Activated CD8-positive, alpha-beta memory T cell treated with anti-CD3 and anti-CD28 coated beads, Interleukin-2, amount 50 U/mL, for 48 hours (primary cell): ENCODE measurements around the gene PADI1.

ENCODE experiments used
- DNase-seq: peaks from one replicate; pipeline ENCODE4 v3.0.0-alpha.2; 2020

The PADI1 gene, protein sequence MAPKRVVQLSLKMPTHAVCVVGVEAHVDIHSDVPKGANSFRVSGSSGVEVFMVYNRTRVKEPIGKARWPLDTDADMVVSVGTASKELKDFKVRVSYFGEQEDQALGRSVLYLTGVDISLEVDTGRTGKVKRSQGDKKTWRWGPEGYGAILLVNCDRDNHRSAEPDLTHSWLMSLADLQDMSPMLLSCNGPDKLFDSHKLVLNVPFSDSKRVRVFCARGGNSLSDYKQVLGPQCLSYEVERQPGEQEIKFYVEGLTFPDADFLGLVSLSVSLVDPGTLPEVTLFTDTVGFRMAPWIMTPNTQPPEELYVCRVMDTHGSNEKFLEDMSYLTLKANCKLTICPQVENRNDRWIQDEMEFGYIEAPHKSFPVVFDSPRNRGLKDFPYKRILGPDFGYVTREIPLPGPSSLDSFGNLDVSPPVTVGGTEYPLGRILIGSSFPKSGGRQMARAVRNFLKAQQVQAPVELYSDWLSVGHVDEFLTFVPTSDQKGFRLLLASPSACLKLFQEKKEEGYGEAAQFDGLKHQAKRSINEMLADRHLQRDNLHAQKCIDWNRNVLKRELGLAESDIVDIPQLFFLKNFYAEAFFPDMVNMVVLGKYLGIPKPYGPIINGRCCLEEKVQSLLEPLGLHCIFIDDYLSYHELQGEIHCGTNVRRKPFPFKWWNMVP

DNA sequence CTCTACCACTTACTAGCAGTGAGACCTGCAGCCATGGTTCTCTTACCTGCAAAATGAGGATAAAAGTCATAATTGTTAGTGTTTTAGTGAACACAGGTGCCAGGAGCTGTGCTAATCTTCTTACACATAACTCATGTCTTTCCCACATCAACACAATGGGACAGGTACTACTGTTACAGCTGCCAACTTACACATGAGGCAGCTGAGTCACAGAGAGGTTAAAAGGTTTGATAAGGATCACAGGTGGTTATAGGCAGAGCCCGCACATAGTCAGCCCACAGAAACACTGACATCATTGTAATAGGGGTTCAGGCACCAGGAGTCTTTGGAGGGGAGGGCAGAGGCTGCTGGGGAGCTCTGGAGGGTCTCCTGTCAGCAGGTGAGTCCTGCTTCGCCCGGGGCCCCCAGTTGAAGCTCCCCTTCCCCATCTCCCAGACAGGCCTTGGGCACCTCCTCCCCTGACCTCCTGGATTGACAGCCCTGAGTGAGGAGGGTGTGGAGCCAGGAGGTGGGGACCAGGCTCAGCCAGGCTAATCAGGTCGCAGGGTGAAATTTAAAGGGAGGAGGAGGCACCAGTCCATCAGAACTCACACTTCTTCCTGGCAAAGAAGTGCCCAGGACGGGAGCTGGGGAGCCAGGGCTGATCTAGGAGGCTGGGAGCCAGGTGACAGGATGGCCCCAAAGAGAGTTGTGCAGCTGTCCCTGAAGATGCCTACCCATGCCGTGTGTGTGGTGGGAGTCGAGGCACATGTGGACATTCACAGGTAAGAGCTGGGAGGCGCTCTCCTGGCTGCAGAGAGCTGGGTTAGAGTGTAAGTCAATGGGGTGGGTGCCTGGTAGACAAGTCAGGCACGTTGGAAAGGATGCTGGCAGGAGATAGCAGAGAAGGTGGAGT is at the start of gene PADI1:
PADI1 (plus strand) TSS at position 583 of the 895 bp plus-strand sequence; CDS start at position 673, 90 bp downstream.
- DNase-seq: no peak

DNA sequence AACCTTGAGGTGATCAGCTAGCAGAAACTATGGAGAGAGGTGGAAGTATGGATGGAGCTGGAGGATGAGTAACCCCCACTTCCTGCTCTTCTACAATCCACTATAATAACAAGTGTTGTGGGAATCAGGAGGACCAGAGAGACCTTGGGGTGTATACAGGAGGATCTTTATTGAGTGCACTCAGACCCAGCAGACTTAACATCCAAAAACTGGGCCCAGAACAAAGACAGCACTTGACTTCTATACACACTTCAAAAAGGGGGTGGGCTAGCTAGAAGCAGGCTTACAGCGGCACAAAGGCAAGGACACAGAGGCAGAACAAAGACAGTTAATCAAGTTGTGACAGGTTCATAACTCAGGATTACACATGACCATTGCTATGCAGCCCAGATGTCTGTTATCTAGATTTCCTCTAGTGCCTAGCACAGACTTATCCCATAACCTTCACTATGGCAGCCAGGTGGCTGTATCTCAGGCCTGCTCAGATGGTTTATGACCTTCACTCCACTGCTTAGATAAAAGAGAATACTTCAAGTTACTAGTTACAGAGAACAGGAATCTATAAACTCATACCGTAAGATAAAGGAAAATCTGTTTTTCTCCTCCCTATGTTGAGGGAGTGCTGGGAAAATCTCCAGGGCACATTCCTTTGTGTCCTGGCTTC is 49.5 kb upstream of the PADI1 start:
- no peak for DNase-seq

DNA sequence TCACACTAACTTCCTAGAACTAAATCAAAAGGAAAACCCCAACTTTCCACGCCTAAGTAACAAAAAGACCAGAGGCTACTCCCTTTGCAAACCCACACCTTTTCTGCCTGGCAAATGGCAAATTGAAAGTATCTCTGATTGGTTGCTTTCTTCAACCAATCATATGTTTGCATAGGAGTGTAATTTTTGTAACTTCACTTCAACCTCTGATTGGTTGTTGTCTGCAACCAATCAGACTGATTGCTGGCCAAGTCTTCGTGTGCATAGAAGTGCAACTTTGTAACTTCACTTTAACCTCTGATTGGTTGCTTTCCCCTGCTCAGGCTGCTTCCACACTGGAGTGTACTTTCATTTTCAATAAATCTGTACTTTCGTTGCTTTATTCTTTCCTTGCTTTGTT is 48.8 kb upstream of the PADI1 start:
- DNase-seq: no peak

DNA sequence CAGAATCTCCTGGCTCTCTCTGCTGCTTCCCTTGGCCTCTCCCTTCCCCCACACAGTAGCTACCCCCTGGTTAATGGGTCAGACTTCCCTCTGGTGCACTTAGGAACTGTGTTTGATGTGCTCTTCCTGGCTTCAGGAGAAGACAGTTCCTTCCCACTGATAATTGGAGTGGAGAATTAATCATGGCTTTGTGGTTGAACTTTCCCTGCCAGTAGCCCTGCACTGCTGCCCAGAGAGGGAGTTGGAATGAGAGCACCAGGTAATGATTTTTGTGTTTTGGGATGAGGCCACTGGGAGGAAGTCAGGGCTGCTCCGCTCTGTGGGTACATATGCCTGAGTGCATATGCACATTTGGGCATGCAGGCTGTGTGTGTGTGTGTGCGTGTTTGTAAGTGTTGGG is 46.0 kb upstream of the PADI1 start:
- DNase-seq: no peak

DNA sequence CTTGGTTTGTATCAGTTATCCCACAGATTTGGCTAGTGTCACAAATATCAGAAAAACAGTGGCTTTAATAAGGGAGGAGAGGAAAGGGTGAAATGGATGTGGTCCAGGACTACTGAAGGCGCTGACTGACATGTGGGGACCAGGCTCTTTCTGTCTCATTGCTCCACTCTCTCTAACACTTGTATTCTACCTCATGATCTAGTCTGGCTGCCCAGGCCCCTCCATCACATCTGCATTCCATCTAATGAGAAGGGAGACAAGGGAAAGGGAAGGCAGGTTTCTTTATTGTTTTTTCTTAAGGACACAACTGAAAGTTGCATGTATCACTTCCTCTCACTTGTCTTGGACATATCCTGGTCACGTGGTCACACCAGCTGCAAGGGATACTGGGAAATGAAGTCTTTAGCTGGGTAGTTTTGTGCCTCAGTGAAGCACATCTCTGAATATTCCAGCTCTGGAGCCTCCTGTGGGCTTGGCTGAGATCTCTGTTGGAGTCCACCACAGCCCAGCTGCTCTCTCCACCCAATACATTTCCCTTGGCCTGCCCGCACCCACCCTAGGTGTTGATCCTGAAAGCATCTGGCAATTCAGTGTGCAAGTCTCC is 43.7 kb upstream of the PADI1 start:
- no peak for DNase-seq

DNA sequence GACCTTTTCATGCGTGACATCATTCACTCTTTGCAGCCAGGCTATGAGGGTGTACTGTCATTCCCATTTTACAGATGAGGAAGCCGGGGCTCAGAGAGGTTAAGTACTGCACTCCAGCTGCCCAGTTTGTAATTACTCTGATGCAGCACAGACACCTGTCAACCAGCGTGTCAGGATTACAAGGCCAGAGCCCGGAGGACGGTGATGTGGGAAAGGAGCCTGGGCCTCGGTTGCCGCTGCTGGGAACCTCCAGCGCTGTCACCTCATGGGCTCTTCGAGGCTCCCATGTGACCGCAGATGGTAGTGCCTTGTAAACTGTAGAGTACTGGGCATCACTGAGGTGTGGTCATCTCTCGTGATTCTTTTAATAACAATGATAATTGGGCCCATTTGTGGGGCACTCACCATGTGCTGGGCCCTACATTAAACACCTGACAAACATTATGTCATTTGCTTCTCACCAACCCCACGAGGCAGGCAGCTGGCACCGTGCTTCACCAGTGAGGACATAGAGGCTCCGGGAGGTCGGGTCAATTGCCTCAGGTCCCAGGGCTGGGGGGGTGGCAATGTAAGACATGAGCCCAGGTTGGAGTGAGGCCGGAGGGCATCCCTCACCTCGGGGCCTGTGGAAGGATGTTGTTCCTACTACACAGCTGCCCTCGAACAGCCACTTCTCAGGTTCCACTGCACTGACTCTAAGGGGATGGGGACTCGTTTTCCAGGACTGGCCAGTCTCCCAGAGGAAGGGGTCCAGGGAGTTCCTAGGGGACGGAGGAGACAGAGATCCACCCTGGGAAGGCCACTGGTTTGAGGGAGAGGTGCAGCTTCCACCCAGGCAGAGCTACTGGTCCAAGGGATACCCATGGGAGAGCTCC is 42.8 kb upstream of the PADI1 start:
- DNase-seq: no peak

DNA sequence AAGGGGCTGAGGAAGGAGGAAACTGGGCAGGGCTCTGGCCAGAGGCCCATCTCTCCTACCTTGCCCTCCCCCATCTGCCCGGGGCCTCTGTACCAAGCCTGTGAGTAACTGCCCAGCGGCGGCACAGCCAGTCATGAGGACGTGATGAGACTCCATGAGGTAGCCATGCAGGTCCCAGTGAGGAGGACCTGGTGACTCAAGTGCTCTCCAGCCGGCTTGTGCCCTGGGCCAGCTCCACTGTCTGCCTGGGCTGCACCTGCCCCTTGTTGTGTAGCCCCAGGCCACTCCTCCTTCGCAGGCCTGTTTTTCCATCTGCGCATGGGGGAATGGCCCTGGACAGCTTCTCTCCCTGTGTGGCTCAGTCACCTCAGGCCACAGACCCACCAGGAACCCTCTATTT is 42.0 kb upstream of the PADI1 start:
- DNase-seq: no peak

DNA sequence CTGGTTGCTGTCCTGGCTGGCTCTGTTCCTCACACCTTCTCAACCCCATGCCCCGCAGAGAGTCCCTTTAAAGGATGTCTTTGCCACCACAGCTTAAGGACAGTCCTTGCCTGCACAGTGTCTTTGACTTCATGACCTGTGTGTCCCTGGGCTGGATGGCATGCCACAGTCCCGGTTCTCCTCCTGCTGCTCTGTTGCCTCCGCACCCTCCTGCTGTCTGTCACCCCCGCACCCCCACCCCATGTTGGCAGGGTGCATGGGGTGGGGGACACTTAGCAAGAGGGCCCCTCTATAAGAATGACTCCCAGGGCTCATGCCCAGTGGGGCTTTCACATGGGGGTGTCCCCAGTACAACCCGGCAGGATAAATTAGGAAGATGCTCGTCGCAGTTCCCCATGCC is 41.6 kb upstream of the PADI1 start:
- no peak for DNase-seq

DNA sequence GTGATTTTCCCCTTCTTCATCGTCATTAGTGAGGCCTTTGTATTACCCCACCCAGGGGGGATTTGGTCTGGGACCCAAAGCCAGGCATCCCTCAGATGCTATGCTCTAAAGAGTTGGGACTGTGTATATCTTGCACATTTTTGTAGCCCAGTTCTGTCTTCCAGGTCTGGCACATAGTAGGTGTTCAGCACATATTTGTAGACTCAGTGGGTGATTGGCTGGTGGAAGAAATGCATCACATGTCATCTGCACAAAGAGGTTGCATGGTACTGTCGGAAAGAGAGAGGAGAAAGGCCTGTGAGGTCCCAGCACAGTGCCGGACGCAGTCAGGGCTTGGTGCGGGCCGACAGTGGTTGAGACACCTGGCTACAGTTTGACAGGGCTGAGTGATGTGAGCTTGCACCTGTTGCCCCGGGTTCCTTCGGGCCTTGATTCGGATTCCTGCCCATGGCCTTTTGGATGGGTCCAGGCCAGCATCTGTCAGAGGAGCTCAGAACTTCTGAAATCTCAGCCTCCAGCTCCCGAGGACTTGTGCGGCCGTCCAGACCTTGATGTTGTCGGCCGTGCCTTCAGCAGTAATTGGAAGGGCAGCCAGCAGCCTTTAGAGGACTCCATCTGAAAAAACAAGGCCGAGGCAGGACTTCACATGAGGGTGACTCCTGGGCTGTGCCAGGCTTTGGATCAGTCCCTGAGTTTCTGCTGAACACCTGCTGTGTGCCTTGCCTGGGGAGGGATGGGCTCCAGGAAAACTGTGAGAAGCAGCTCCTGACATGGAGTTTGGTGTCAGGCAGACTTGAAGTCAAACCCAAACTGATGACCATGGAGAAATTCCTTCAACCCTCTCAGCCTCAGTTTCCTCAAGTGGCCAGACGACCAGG is 40.9 kb upstream of the PADI1 start:
- DNase-seq: no peak

DNA sequence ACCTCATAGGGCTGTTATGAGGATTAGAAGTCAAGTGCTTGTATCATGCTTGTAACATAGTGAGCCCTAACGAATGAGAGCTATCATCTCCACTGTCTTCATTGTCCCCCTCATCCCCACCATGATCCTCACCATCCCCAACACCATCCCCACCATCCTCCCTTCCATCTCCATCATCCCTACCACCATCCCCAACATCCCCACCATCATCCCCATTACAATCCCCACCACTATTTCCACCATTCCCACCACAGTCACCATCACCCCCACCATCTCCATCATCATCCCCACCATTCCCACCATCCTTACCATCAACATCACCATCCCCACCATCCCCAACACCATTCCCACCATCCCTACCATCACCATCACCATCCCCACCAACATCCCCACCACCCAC is 39.1 kb upstream of the PADI1 start:
- DNase-seq: no peak

DNA sequence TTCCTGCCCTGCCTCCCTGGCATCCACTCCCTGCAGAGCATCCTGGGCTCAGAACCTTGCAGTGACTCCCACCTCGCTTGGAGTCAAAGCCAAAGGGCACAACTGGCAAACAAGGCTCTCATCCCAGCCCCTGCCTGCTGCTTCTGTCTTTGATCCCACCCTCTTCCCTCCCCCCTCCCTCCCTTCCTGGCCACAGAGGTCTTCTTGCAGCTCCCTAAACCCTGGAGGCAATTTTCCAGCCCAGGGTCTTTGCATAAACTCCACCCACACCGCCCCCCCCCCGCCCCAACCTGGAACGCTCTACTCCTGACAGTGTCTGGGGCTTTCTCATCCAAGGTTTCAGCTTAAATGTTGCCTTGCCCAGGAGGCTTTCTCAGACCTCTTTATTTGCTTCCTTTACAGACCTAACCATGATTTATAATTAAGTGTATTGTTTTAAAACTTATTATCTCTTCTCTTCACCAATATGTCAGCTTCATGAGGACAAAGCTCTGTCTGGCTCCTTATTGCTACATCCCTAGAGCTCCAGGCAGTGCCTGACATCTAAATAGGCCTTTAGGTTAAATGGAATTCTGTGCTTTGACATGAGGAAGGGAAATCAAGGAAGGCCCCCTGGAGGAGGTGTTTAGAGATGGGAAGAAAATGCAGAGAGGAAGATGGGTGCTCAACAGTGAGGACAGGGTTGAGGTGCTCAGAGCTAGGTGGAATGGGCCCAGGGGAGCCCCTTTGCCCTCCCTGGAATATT is 37.7 kb upstream of the PADI1 start:
- DNase-seq: no peak

DNA sequence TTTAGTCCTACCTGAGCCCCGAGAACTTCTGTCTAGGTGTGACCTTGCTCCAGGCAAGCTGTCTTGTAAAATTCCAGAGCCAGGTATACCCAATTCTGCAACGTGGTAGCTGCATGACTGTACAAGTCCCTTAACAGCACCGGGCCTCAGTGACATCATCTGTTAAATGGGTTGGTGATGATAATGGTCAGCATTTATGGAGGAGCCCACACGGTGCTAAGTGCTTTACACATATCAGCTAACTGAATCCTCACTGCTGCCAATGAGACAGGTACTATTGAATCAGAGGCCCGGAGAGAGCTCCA is 37.2 kb upstream of the PADI1 start:
- no peak for DNase-seq

DNA sequence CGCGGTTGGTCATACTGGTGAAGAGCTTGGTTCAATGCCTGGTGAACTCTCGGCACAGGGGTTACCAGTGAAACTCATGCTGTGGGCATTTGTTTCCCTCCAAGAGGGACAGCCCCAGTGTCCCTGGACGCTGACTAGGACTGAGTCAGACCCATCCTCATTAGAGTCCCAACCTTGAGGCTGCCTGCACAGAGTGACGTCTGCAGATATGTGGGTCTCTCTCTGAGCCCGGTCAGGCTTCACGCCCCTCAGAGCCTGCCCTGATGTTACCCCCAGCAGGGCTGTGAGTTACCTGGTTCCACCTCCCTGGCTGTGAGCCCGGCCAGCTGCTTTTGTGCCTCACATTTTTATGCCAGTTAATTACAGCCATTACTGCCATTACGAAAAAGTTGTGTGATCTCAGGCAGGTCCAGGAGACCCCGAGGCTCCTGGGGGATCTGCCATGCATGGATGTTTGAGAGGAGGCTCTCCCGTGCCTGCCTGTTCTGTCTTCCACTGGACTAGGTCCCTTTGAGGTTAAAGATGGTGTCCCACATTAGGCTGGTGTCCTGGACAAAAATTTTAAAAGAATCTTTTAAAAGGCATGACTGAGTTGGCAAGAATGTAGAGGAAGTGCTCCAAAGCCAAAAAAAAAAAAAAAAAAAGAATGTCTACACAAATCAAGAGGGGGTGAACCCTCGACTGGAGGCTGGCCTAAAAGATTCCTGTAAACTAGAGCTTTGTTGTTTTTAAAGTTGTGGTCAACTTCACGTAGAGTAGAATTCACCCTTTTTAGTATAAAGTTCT is 36.6 kb upstream of the PADI1 start:
- no peak for DNase-seq

DNA sequence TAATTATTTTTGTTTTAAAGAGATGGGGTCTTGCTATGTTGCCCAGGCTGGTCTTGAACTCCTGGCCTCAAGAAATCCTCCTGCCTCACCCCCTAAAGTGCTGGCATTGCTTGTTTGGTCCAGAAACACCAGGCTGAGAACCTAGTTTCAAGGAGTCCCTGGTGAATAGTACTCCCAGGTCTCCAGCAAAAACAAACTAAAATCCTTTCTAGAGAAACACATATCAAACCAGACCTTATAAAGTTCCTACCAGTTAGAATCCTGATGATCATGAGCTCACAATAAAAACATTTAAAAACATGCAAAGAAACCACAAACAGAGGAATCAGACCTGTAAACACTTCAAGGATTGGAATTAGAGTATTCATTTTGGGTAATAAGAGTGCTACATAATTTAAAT is 34.4 kb upstream of the PADI1 start:
- DNase-seq: no peak

DNA sequence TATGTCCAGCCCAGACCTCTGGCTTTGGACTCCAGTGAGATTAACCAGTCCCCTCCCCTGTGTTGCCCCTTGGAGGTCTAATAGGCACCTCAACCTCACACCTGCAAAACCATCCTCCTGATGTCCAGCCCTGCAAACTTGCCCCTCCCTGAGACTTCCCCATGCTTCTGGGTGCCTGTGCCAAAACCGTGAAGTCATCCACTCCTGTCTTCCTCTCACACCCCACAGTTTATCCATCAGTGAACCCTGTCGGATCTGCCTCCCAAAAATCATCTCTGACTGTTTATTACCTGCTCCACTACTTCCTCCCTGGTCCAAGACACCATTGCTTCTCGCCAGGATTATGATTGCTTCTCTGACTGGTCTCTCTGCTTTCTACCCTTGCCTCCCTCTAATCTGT is 31.7 kb upstream of the PADI1 start:
- no peak for DNase-seq

DNA sequence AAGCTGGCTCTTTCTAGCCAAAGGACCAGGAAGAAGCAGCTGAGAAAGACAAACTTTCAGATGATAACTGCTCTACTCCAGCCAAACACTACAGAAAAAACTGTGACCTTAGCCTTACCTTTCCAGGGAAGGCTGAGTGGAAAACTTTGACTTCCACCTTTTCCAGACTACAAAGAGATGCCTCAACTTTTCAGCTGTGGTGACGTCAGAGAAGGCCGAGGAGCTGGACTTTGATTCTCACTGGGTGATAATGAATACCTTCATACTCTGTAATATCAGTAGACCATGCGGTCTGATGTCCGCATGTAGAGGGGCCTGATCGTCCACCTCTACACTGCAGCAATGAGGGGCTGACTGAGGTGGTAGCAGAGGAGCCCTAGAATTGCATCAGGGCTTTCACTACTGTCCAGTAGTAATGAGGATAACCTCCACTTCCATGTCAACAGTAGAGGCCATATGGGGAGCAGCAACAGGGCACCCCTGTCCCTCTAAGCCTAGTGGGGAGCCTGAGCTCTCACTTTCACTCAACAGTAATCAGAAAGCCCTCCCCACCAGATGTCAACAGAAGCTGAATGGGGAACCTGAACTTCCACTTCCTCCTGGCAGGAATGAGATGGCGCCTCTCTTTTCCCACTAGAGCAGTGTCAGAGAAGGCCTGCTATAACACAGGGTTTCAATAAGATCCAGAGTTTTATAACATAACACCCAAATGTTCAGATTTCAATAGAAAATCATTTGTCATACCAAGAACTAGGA is 28.4 kb upstream of the PADI1 start:
- DNase-seq: no peak

DNA sequence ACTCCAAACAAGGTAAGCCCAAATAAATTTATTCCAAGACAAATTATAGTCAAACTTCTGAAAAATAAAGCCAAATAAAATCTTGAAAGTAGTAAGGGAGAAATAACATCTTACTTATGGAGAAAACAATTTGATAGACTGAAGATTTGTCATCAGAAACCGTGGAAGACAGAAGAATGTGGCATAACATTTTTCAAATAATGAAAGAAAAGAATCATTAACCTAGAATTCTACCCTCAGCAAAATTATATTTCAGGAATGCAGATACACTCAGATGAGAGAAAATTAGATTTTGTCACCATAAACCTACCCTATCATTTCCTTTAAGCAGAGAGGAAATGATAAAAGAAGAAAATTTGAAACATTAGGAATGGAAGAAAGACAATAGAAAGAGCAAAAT is 27.3 kb upstream of the PADI1 start:
- no peak for DNase-seq

DNA sequence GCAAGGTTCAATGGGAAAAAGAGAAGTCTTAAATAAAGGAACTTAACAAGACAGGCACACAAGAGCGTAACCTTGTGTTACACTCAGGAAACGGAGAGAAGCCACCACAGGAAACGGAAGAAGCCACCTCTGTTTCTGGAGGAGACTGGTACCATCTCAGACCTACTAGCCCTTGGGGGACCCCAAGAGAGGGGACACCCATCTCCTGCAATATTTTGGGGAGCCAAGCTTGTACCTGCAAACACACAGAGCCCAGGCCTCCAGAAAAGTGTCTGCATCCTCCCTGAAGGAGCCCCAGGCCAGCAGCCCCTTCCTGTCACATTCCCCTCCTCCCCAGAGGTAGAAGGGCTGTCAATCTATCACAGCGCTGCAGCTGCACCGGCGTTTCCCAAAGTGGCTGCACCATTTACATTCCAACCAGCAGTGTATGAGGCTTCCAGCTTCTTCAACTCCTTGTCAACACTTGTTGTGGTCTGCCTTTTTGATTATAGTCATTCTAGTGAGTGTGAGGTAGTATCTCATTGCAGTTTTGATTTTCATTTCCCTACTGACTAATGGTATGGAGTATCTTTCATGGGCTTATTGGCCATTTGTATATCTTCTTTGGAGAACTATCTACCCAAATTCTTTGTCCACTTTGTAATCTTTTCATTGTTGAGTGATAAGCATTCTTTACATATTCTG is 23.0 kb upstream of the PADI1 start:
- DNase-seq: no peak
